ENCODE measurements around the gene VAMP8. TPM values are rescaled to one million over a fixed set of nuclear protein-coding genes. Genes with fewer than 3 reads are reported as not detected.

The VAMP8 gene
- total and polyA plus RNA-seq, 4 donors, result 29.2 to 140 (median 79.4) TPM

DNA sequence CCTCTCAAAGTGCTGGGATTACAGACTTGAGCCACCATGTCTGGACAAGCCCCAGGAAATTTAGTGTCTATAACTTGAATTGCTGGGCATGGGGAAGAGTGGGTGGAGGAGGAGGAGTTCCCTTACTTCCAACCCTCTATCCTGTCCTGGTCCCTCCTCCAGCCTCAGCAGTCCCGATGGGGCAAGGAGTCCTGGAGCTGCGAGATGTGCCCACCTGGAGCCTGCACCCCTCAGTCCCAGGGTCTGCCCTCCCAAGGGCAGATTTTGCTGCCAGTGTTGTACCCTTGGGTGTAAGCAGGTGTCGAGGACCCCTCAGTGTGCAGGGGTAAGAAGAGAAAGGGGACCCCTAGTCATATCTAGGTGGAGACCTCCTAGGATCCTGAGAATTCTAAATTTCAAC is 2.8 kb downstream of the VAMP8 start:
- Histone ChIP-seq H3K27ac (ENCODE audit: low read depth in 1 of 2, low read length in 2 of 2) (no peak overlapping the region), H3K9ac (ENCODE audit: low read depth in 1 of 2, low read length in 2 of 2) (no peak overlapping the region), H3K4me1 (ENCODE audit: control insufficient read depth in 4 of 4, insufficient read depth in 4 of 4, low read length in 3 of 4) (peaks cover 9 to 41% (median 26%) of the 10 kb centered on the region in 4 donors), H3K4me3 (ENCODE audit: low read depth in 1 of 3, low read length in 3 of 3) (no peak overlapping the region), H3K27me3 (ENCODE audit: control insufficient read depth in 4 of 4, insufficient read depth in 4 of 4, low read length in 3 of 4) (no peaks in the 10 kb centered on the region), H3K36me3 (ENCODE audit: control insufficient read depth in 4 of 4, insufficient read depth in 3 of 4, low read depth in 1 of 4, low read length in 3 of 4) (peaks cover 0 to 7% (median 2%) of the 10 kb centered on the region in 4 donors), H3K9me3 (ENCODE audit: control insufficient read depth in 4 of 4, low read length in 3 of 4) (no peaks in the 10 kb centered on the region)
- no peak for DNase-seq (ENCODE audit: low spot score)
- TF ChIP-seq EGR1 (IDR thresholded peaks at IDR 0.05; ENCODE audit: low read depth in 2 of 2) (no peak), YY1 (IDR thresholded peaks at IDR 0.05) (no peak), RXRA (IDR thresholded peaks at IDR 0.05) (no peak), RAD21 (IDR thresholded peaks at IDR 0.05) (no peak), JUND (IDR thresholded peaks at IDR 0.05) (no peak), FOXA1 (IDR thresholded peaks at IDR 0.05) (no peak)
- TF ChIP-seq, protein P1, sequence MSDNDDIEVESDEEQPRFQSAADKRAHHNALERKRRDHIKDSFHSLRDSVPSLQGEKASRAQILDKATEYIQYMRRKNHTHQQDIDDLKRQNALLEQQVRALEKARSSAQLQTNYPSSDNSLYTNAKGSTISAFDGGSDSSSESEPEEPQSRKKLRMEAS (IDR thresholded peaks at IDR 0.05), result no peak
- 92% methylated on average over 3 of the region's 3 CpGs for WGBS

DNA sequence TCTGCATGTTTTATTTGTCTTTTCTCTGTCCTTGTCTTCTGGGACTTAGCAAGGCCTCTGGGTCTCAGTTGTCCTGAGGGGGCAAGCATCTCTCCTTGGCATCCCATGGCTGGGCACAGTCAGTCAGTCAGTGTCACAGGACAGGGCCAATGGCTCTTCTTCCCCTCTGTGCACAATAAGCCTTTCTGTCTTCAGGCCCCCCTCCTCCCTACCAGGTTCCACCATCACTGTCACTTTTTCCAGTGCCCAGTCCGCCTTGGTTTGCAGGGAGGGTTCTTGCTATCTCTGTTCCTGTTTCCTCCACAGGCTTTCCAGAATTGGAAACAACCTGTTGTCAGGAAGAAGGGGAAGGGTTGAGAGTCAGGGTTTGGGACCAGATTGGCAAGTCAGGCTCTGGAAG is 5.1 kb downstream of the VAMP8 start:
- Histone ChIP-seq H3K9ac (ENCODE audit: low read depth in 1 of 2, low read length in 2 of 2) (no peak overlapping the region), H3K27ac (ENCODE audit: low read depth in 1 of 2, low read length in 2 of 2) (no peak overlapping the region), H3K9me3 (ENCODE audit: control insufficient read depth in 4 of 4, low read length in 3 of 4) (no peaks in the 10 kb centered on the region), H3K36me3 (ENCODE audit: control insufficient read depth in 4 of 4, insufficient read depth in 3 of 4, low read depth in 1 of 4, low read length in 3 of 4) (peaks cover 0 to 7% (median 2%) of the 10 kb centered on the region in 4 donors), H3K4me3 (ENCODE audit: low read depth in 1 of 3, low read length in 3 of 3) (no peak overlapping the region), H3K4me1 (ENCODE audit: control insufficient read depth in 4 of 4, insufficient read depth in 4 of 4, low read length in 3 of 4) (peaks cover 12 to 41% (median 31%) of the 10 kb centered on the region in 4 donors), H3K27me3 (ENCODE audit: control insufficient read depth in 4 of 4, insufficient read depth in 4 of 4, low read length in 3 of 4) (no peaks in the 10 kb centered on the region)
- no peak for DNase-seq (ENCODE audit: low spot score)
- TF ChIP-seq YY1 (IDR thresholded peaks at IDR 0.05) (no peak), SP1 (IDR thresholded peaks at IDR 0.05) (no peak), NR2F2 (IDR thresholded peaks at IDR 0.05) (no peak), RAD21 (IDR thresholded peaks at IDR 0.05) (no peak), GABPA (IDR thresholded peaks at IDR 0.05 in 1 of 2, conservative IDR thresholded peaks at IDR 0.05 in 1 of 2) (no peak), TAF1 (conservative IDR thresholded peaks at IDR 0.05) (no peak), FOXA1 (IDR thresholded peaks at IDR 0.05) (no peak), JUND (IDR thresholded peaks at IDR 0.05) (no peak), EGR1 (IDR thresholded peaks at IDR 0.05; ENCODE audit: low read depth in 2 of 2) (no peak), RXRA (IDR thresholded peaks at IDR 0.05) (no peak), HNF4G (IDR thresholded peaks at IDR 0.05) (no peak), HNF4A (conservative IDR thresholded peaks at IDR 0.05) (no peak), FOXA2 (IDR thresholded peaks at IDR 0.05) (no peak)
- TF ChIP-seq, protein P1 (IDR thresholded peaks at IDR 0.05), result no peak
- TF ChIP-seq, protein P2, sequence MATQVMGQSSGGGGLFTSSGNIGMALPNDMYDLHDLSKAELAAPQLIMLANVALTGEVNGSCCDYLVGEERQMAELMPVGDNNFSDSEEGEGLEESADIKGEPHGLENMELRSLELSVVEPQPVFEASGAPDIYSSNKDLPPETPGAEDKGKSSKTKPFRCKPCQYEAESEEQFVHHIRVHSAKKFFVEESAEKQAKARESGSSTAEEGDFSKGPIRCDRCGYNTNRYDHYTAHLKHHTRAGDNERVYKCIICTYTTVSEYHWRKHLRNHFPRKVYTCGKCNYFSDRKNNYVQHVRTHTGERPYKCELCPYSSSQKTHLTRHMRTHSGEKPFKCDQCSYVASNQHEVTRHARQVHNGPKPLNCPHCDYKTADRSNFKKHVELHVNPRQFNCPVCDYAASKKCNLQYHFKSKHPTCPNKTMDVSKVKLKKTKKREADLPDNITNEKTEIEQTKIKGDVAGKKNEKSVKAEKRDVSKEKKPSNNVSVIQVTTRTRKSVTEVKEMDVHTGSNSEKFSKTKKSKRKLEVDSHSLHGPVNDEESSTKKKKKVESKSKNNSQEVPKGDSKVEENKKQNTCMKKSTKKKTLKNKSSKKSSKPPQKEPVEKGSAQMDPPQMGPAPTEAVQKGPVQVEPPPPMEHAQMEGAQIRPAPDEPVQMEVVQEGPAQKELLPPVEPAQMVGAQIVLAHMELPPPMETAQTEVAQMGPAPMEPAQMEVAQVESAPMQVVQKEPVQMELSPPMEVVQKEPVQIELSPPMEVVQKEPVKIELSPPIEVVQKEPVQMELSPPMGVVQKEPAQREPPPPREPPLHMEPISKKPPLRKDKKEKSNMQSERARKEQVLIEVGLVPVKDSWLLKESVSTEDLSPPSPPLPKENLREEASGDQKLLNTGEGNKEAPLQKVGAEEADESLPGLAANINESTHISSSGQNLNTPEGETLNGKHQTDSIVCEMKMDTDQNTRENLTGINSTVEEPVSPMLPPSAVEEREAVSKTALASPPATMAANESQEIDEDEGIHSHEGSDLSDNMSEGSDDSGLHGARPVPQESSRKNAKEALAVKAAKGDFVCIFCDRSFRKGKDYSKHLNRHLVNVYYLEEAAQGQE (IDR thresholded peaks at IDR 0.05), result no peak
- TF ChIP-seq, protein P3, sequence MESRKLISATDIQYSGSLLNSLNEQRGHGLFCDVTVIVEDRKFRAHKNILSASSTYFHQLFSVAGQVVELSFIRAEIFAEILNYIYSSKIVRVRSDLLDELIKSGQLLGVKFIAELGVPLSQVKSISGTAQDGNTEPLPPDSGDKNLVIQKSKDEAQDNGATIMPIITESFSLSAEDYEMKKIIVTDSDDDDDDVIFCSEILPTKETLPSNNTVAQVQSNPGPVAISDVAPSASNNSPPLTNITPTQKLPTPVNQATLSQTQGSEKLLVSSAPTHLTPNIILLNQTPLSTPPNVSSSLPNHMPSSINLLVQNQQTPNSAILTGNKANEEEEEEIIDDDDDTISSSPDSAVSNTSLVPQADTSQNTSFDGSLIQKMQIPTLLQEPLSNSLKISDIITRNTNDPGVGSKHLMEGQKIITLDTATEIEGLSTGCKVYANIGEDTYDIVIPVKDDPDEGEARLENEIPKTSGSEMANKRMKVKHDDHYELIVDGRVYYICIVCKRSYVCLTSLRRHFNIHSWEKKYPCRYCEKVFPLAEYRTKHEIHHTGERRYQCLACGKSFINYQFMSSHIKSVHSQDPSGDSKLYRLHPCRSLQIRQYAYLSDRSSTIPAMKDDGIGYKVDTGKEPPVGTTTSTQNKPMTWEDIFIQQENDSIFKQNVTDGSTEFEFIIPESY (IDR thresholded peaks at IDR 0.05), result no peak
- 80% methylated on average over 1 of the region's 1 CpG for WGBS
